H1 (cell line): Measurements from ENCODE around the gene ASCL5. TPM values are rescaled to one million over a fixed set of nuclear protein-coding genes. Genes with fewer than 3 reads are reported as not detected.

ENCODE experiments used
- CTCF ChIA-PET: fragments of 300-600 bp; sonication (Branson Sonifier 250); formaldehyde crosslinking; loops from one replicate; lab custom pipeline; 2021; ENCODE audit not compliant: partially characterized antibody; lab: Charles Lee
- POLR2A ChIA-PET: fragments of 300-600 bp; sonication (Branson Sonifier 250); formaldehyde crosslinking; loops from one replicate; lab custom pipeline; 2021; ENCODE audit warnings: inconsistent platforms; ENCODE audit not compliant: partially characterized antibody; lab: Charles Lee
- DNase-seq, 2 experiments: peaks; one replicate each; pipeline versions ENCODE4 v3.0.0 to v3.0.0-alpha.2; 2010 to 2022; ENCODE audit warnings: low spot score in 2 of 2, low read depth in 1 of 2, mixed read lengths in 1 of 2
- FAIRE-seq: peaks from 2 replicates; lab custom pipeline; 2011; peaks lifted over from hg19 to GRCh38; lab: Jason Lieb, UNC
- H2AFZ ChIP-seq: 2 replicates; pipeline ENCODE4 v1.8.1; 2012; ENCODE audit warnings: low read length, inconsistent platforms
- H2AK5ac ChIP-seq: 2 replicates; pipeline ENCODE4 v1.6.1; 2013; ENCODE audit warnings: low read depth, low read length
- H2BK120ac ChIP-seq: replicated peaks from 2 replicates; pipeline ENCODE3; 2013; ENCODE audit warnings: low read depth, low read length, inconsistent platforms
- H2BK12ac ChIP-seq: 2 replicates; pipeline ENCODE4 v1.6.1; 2013; ENCODE audit warnings: low read depth, low read length
- H2BK15ac ChIP-seq: 2 replicates; pipeline ENCODE4 v1.6.1; 2013; ENCODE audit warnings: low read length
- H2BK20ac ChIP-seq: 2 replicates; pipeline ENCODE4 v1.6.1; 2013; ENCODE audit warnings: low read length
- H2BK5ac ChIP-seq: 2 replicates; pipeline ENCODE4 v1.6.1; 2013; ENCODE audit warnings: low read depth, low read length
- H3K14ac ChIP-seq: 2 replicates; pipeline ENCODE4 v1.6.1; 2013; ENCODE audit warnings: inconsistent platforms; ENCODE audit not compliant: insufficient read length
- H3K18ac ChIP-seq: 2 replicates; pipeline ENCODE4 v1.6.1; 2013; ENCODE audit warnings: low read length; ENCODE audit errors: extremely low read depth
- H3K23ac ChIP-seq: 2 replicates; pipeline ENCODE4 v1.6.1; 2013; ENCODE audit warnings: inconsistent platforms; ENCODE audit not compliant: insufficient read length
- H3K23me2 ChIP-seq: 2 replicates; pipeline ENCODE4 v1.6.1; 2013; ENCODE audit warnings: low read depth, low read length
- H3K27ac ChIP-seq: 2 replicates; pipeline ENCODE4 v1.6.1; 2011; ENCODE audit warnings: low read depth, low read length, inconsistent platforms
- H3K27me3 ChIP-seq, 4 experiments: replicated peaks in 1 of 4; 1 replicate in 1 of 4; 2 replicates in 3 of 4; pipeline versions ENCODE4 v1.6.1 to v1.8.1; 2011 to 2013; ENCODE audit warnings: low read length in 3 of 4, mild to moderate bottlenecking in 3 of 4, inconsistent platforms in 2 of 4, mixed read lengths in 2 of 4, moderate library complexity in 1 of 4; ENCODE audit not compliant: control insufficient read depth in 3 of 4, insufficient read depth in 3 of 4; ENCODE audit errors: extremely low read depth in 1 of 4
- H3K36me3 ChIP-seq, 4 experiments: 2 replicates each; pipeline versions ENCODE4 v1.6.1 to v1.8.1; 2011 to 2013; ENCODE audit warnings: mild to moderate bottlenecking in 4 of 4, low read length in 3 of 4, moderate library complexity in 2 of 4, control low read depth in 1 of 4, inconsistent platforms in 1 of 4; ENCODE audit not compliant: insufficient read depth in 4 of 4, control insufficient read depth in 2 of 4
- H3K4ac ChIP-seq: replicated peaks from 2 replicates; pipeline ENCODE3; 2013; ENCODE audit warnings: low read length, low read depth, mixed read lengths, inconsistent platforms; ENCODE audit not compliant: insufficient read length
- H3K4me1 ChIP-seq, 4 experiments: replicated peaks in 1 of 4; 1 replicate in 1 of 4; 2 replicates in 3 of 4; pipeline versions ENCODE4 v1.6.1 to v1.8.1; 2011 to 2013; ENCODE audit warnings: low read length in 3 of 4, inconsistent platforms in 2 of 4, mixed read lengths in 1 of 4; ENCODE audit not compliant: insufficient read depth in 4 of 4, control insufficient read depth in 3 of 4
- H3K4me2 ChIP-seq, 2 experiments: 2 replicates each; pipeline versions ENCODE4 v1.6.1 to v1.8.1; 2011 to 2013; ENCODE audit warnings: low read depth in 2 of 2, low read length in 2 of 2, control low read depth in 1 of 2, inconsistent platforms in 1 of 2, mild to moderate bottlenecking in 1 of 2; ENCODE audit not compliant: insufficient read depth in 1 of 2
- H3K4me3 ChIP-seq, 4 experiments: fragments of 200-600, 300-600 bp in 1 of 4; sonication (generic), shearing (Covaris generic), sonication (Bioruptor Twin) in 1 of 4; 2 replicates each; pipeline versions ENCODE4 v1.5.1 to v1.8.1; 2011 to 2016; ENCODE audit warnings: low read length in 4 of 4, low read depth in 3 of 4, control low read depth in 2 of 4, inconsistent platforms in 2 of 4, mild to moderate bottlenecking in 2 of 4, mixed read lengths in 1 of 4, moderate library complexity in 1 of 4; ENCODE audit not compliant: insufficient read depth in 2 of 4; ENCODE audit errors: extremely low read depth in 1 of 4
- H3K56ac ChIP-seq: replicated peaks from 2 replicates; pipeline ENCODE3; 2013; ENCODE audit warnings: low read depth, mild to moderate bottlenecking, mixed read lengths, low read length, inconsistent platforms; ENCODE audit not compliant: insufficient read length
- H3K79me1 ChIP-seq: 2 replicates; pipeline ENCODE4 v1.6.1; 2013; ENCODE audit warnings: low read depth, low read length, control low read depth
- H3K79me2 ChIP-seq, 2 experiments: 2 replicates each; pipeline versions ENCODE4 v1.6.1 to v1.8.1; 2012 to 2013; ENCODE audit warnings: low read length in 2 of 2, mild to moderate bottlenecking in 2 of 2, inconsistent platforms in 1 of 2; ENCODE audit not compliant: insufficient read depth in 2 of 2, control insufficient read depth in 1 of 2
- H3K9ac ChIP-seq, 4 experiments: replicated peaks in 1 of 4; 1 replicate in 1 of 4; 2 replicates in 3 of 4; pipeline versions ENCODE4 v1.6.1 to v1.8.1; 2011 to 2013; ENCODE audit warnings: low read depth in 3 of 4, low read length in 3 of 4, control low read depth in 2 of 4, mild to moderate bottlenecking in 2 of 4, moderate library complexity in 2 of 4, inconsistent platforms in 1 of 4; ENCODE audit errors: extremely low read depth in 1 of 4
- H3K9me3 ChIP-seq, 2 experiments: 2 replicates each; pipeline versions ENCODE4 v1.6.1 to v1.8.1; 2012 to 2013; ENCODE audit warnings: mild to moderate bottlenecking in 2 of 2, moderate library complexity in 2 of 2, control low read depth in 1 of 2, inconsistent platforms in 1 of 2, low read depth in 1 of 2, low read length in 1 of 2, mixed read lengths in 1 of 2; ENCODE audit not compliant: insufficient read depth in 2 of 2
- H4K20me1 ChIP-seq, 2 experiments: replicated peaks in 1 of 2; 2 replicates each; pipeline versions ENCODE3 to v1.8.1; 2011 to 2013; ENCODE audit warnings: inconsistent platforms in 2 of 2, low read length in 2 of 2, mild to moderate bottlenecking in 1 of 2; ENCODE audit not compliant: insufficient read depth in 2 of 2, control insufficient read depth in 1 of 2
- H4K5ac ChIP-seq: 2 replicates; pipeline ENCODE4 v1.6.1; 2013; ENCODE audit warnings: low read length, low read depth, mixed read lengths, inconsistent platforms; ENCODE audit not compliant: insufficient read length
- H4K8ac ChIP-seq: 2 replicates; pipeline ENCODE4 v1.8.0; 2013; ENCODE audit warnings: mild to moderate bottlenecking, moderate library complexity, low read length, inconsistent platforms; ENCODE audit not compliant: insufficient read depth; ENCODE audit errors: extremely low read depth
- H4K91ac ChIP-seq: replicated peaks from 2 replicates; pipeline ENCODE3; 2013; ENCODE audit warnings: low read length, mixed read lengths, inconsistent platforms; ENCODE audit not compliant: insufficient read length
- ASH2L ChIP-seq: fragments of 200-600, 300-600 bp; sonication (generic); IDR thresholded peaks from one replicate; pipeline ENCODE4 v1.7.1; 2017; ENCODE audit warnings: low read length
- CREB1 ChIP-seq: IDR thresholded peaks from 2 replicates; pipeline ENCODE4 v1.6.1; 2012; ENCODE audit warnings: inconsistent platforms
- MAFK ChIP-seq: IDR thresholded peaks from 2 replicates; pipeline ENCODE4 v1.6.1; 2012; ENCODE audit warnings: low read depth, mild to moderate bottlenecking, improper control_type of control experiment, low read length
- RAD21 ChIP-seq, 2 experiments: IDR thresholded peaks in 1 of 2; conservative IDR thresholded peaks in 1 of 2; 2 replicates each; pipeline ENCODE4 v1.6.1; 2011; ENCODE audit warnings: low read depth in 2 of 2, low read length in 2 of 2, improper control_type of control experiment in 1 of 2, inconsistent platforms in 1 of 2, mild to moderate bottlenecking in 1 of 2, moderate library complexity in 1 of 2
- RNF2 ChIP-seq: fragments of 200-900, 300-1000 bp; sonication (generic); IDR thresholded peaks from 2 replicates; pipeline ENCODE4 v1.7.1; 2016; ENCODE audit warnings: borderline replicate concordance, low read depth, mild to moderate bottlenecking, antibody characterized with exemption, low read length; ENCODE audit not compliant: poor library complexity, severe bottlenecking; ENCODE audit errors: missing control alignments
- RXRA ChIP-seq: IDR thresholded peaks from 2 replicates; pipeline ENCODE4 v1.6.1; 2011; ENCODE audit warnings: low read depth, mild to moderate bottlenecking, low read length, moderate library complexity; ENCODE audit not compliant: insufficient read depth
- WGBS, 2 experiments: shearing (Covaris generic) in 1 of 2; methylation state at CpG; one replicate each; pipeline versions ENCODE4 v1.1.6 to v1.1.7; 2013 to 2015; ENCODE audit warnings: low lambda C conversion rate in 2 of 2, mixed read lengths in 2 of 2, inconsistent platforms in 1 of 2, low coverage in 1 of 2, missing lambda C conversion rate in 1 of 2; ENCODE audit not compliant: insufficient replicate concordance in 2 of 2, insufficient coverage in 1 of 2, insufficient read length in 1 of 2; ENCODE audit errors: extremely low coverage in 1 of 2, missing lambda C conversion rate in 1 of 2; 5-methylcytosine and 5-hydroxymethylcytosine counted together
- polyA plus RNA-seq, 7 experiments: library from polyadenylated mRNA; depleted of rRNA in 3 of 7; stranded (reverse) in 5 of 7; unstranded in 2 of 7; fragments of >200 nt in 5 of 7; fragments of 200-250 nt in 2 of 7; gene quantifications; 1 replicate in 5 of 7; 2 replicates in 1 of 7; 4 replicates in 1 of 7; pipeline versions ENCODE4 v1.2.1 to v1.2.3, GENCODE V29; 2011 to 2013; ENCODE audit warnings: missing spikeins in 2 of 7, mixed read lengths in 2 of 7
- total RNA-seq: library from RNA; stranded (reverse); fragmentation: NEBNext Ultra II Directional; extraction: Animal tissue kit (Norgen Biotek cat#: 25700); gene quantifications from 2 replicates; pipeline ENCODE4 v1.2.1, GENCODE V29; 2021
- TF ChIP-seq, protein P1 (sequence below), 3 experiments: IDR thresholded peaks; 1 replicate in 2 of 3; 2 replicates in 1 of 3; pipeline versions ENCODE4 v1.5.1 to v1.6.1; 2011; ENCODE audit warnings: low read length in 3 of 3, mild to moderate bottlenecking in 3 of 3, inconsistent platforms in 2 of 3, low read depth in 1 of 3, moderate library complexity in 1 of 3; ENCODE audit not compliant: insufficient read depth in 1 of 3; ENCODE audit errors: control extremely low read depth in 1 of 3

Gene ASCL5
- total and polyA plus RNA-seq, 2 of the 8 experiments (the other 6 are each of a cell fraction or from before 2014, with no cell fraction given) = 0.29 to 0.41 TPM

DNA sequence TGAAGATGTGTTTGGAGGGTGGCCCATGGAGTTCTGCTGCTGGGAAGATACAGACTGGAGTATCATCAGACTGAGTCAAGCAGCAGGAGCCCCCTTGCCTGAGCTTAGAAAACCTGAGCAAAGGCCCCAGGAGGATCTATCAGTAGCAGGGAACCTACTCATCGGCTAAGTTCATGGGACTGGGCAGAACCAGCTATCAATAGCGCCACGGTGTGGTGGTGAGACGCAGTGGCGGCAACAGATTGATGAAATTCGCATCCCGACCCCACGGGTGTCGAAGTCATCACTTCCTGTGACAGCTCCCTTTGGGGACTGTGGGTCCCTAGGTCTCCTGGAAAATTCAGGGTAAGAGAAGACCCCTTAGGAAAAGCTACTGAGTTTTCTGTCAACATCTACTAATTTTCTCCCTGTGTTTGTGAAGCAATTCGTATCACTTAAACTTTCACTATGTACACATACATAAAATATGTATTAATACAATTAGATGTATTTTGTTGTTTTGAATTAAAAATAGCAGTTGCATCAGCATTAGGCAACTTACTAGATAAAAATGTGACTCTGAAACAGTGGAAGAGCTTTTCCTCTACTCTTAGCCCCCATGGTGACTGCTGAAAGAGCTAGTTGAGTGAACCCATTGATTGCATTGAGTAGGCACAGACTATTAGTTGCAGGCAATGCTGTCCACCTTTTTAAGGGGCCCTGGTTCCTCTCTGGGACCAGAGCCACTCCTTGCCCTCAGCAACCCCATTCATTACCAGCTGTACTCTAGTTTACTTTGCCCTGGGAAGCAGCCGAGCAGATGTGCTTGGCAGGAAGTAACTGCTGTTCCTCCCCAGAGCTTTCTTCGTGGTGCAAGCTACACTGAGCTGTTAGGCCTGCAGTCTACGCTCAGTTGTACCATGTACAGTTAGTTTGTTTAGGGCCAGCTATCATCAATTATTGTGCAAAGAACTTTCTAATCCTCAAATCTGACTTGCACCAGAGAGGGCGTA, 7.5 kb downstream of the ASCL5 start:
- Histone ChIP-seq H3K4me2 (no peak overlapping the region), H4K20me1 (no peaks in the 10 kb centered on the region), H3K79me1 (no peaks in the 10 kb centered on the region), H4K8ac (no peak overlapping the region), H3K14ac (no peak overlapping the region), H3K4me1 (peaks cover 0 to 3% (median 0%) of the 10 kb centered on the region in 4 experiments; a peak in 1 of 7 replicates), H2BK5ac (no peak overlapping the region), H2AFZ (no peak overlapping the region), H3K23me2 (peaks cover 4% of the 10 kb centered on the region; the same call in 1 of the 2 replicates), H4K91ac (no peak overlapping the region), H2AK5ac (no peak overlapping the region), H3K27ac (no peak overlapping the region), H2BK20ac (no peak overlapping the region), H2BK120ac (no peak overlapping the region), H3K56ac (no peak overlapping the region), H2BK12ac (no peak overlapping the region; the same call in 1 of the 2 replicates), H3K23ac (no peak overlapping the region), H3K79me2 (no peaks in the 10 kb centered on the region), H3K9me3 (no peaks in the 10 kb centered on the region; a peak in 1 of 4 replicates), H3K36me3 (no peaks in the 10 kb centered on the region), H3K27me3 (peaks cover 9 to 22% (median 17%) of the 10 kb centered on the region in 4 experiments), H3K4ac (no peak overlapping the region), H4K5ac (no peak overlapping the region), H3K4me3 (no peak overlapping the region), H3K18ac (no peak overlapping the region), H2BK15ac (no peak overlapping the region), H3K9ac (no peak overlapping the region)
- FAIRE-seq (peak; percentile 78), DNase-seq (peak in 1 of 2 experiments; percentile 81)
- WGBS, 2 experiments = 43% methylated on average over 14 of the region's 14 CpGs; no CpG with 5 or more reads in 1 of the 2 experiments
- POLR2A ChIA-PET = interaction anchor here (1.9 to 2.5 kb wide), 2 partner anchors 9 to 34 kb away, joined by 5 to 13 read pairs; partner anchors contain the start of genes ASCL5 and TMEM9
- CTCF ChIA-PET = interaction anchor here (0.5 to 16.3 kb wide), 67 partner anchors 9 to 479 kb away, joined by 3 to 343 read pairs (median 5); partner anchors contain the start of gene TMEM9
- TF ChIP-seq RNF2 = no peak
- TF ChIP-seq RAD21 (IDR thresholded peaks at IDR 0.05 in 1 of 2, conservative IDR thresholded peaks at IDR 0.05 in 1 of 2; ENCODE audit: low read depth in 2 of 2, low read length in 2 of 2) = peak; percentile 80 to 86
- TF ChIP-seq, protein P1, sequence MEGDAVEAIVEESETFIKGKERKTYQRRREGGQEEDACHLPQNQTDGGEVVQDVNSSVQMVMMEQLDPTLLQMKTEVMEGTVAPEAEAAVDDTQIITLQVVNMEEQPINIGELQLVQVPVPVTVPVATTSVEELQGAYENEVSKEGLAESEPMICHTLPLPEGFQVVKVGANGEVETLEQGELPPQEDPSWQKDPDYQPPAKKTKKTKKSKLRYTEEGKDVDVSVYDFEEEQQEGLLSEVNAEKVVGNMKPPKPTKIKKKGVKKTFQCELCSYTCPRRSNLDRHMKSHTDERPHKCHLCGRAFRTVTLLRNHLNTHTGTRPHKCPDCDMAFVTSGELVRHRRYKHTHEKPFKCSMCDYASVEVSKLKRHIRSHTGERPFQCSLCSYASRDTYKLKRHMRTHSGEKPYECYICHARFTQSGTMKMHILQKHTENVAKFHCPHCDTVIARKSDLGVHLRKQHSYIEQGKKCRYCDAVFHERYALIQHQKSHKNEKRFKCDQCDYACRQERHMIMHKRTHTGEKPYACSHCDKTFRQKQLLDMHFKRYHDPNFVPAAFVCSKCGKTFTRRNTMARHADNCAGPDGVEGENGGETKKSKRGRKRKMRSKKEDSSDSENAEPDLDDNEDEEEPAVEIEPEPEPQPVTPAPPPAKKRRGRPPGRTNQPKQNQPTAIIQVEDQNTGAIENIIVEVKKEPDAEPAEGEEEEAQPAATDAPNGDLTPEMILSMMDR (IDR thresholded peaks at IDR 0.05; ENCODE audit: control extremely low read depth in 1 of 3, insufficient read depth in 1 of 3, low read depth in 1 of 3, low read length in 3 of 3) = peak; percentile 91 to 98 (median 98)
- no peak for TF ChIP-seq ASH2L
- TF ChIP-seq RXRA = no peak
- peak; percentile 66 for TF ChIP-seq CREB1
- TF ChIP-seq MAFK = no peak
